SK-N-MC (cell line): Measurements from ENCODE around the gene PRPH2.

Experiments
- EZH2 ChIP-seq: fragments of 200-600 bp; sonication (generic); IDR thresholded peaks from one replicate; pipeline ENCODE4 v1.6.1; 2017; ENCODE audit warnings: antibody characterized with exemption
- POLR2AphosphoS5 ChIP-seq: IDR thresholded peaks from 2 replicates; pipeline ENCODE4 v1.6.1; 2012; ENCODE audit warnings: mild to moderate bottlenecking, low read depth, low read length, borderline replicate concordance

DNA sequence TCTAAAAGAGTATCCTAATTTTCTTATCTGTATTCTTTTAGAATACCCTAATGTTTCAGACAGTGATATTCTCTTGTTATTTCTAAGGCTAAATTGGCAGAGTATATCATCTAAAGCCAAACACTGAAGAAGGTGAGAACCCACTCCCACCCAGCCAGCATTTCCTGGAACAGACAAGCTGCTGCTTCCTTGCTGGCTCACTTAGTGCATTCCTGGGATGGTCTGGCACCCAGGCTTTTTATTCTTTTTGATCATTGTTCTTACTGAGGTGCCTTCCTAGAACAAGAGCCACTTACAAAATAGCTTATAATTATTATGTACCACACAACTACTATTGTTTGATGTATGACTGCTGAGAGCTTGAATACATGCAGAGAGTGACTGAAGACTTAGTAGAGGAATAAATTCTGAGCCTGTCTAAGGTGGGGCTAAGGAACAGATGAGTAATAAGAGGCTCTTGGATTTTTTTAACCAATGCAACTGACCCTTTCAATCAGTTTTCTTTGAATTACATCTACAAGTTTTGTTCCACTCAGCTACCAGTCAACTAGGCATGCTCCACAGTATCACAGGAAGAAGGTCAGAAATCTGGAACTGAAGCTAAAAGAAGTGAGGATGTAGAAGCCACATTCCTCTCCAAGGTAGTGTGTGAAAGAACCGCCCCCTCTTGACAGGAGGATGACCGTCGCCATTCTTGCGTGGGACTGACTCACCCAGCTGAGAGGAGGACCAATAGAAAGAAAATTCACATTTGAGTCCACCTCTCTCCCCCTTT, 30.1 kb downstream of the PRPH2 start:
- TF ChIP-seq EZH2: no peak
- no peak for TF ChIP-seq POLR2AphosphoS5
